ENCODE data around the gene ZNF648. TPM values are rescaled to one million over a fixed set of nuclear protein-coding genes. Genes with fewer than 3 reads are reported as not detected.
A peak's percentile ranks its signal among the peaks of the same experiment; 100 is the strongest.
"Not testable (repeated sequence)": the region's sequence is repeated elsewhere in the genome, so short reads cannot be mapped to it uniquely, and the experiment has no call there.

ZNF648 gene
- total RNA-seq, 2 donors from 2014 or later, result 1.8 TPM; not detected in 1

DNA sequence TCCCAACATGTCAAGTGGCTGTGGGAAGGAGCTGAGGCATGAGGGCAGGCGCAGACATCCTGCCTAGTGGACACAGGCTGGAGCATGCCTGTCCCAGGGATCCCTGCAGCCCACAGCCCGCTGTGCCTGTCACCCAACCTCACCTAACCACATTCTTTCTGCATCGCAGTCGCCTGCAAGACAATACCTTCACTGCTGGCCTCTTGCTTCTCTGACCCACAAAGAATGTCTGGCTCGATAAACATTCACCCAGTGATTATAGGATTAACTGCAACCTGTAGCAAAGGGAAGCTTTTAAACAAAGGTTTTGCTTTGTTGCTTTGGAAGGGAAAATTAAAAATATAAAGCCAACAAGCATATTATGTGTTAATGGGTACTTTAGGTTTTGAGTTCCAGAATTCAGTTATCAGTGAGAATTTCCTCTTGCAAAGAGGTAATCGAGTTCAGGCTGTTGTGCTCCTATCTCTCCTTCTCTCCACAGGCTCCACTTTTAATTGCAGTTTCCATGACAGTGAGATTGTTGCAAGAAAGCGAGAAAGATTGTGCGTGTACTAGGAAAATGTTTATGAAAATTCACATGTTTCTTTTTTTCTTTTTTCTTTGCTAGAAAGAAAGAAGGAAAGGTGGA, 40.0 kb upstream of the ZNF648 start:
- no peaks in the 10 kb centered on the region for H3K4me1 ChIP-seq
- no peaks in the 10 kb centered on the region for H3K36me3 ChIP-seq (replicated peaks in 1 of 2; ENCODE audit: insufficient read depth in 1 of 2, low read depth in 2 of 2)
- no peaks in the 10 kb centered on the region for H3K27me3 ChIP-seq
- H3K4me3 ChIP-seq, result no peak overlapping the region
- intact Hi-C loops (cut with DNase I), result no loop called here
- DNase-seq (peak; percentile 28 to 65 (median 52)), ATAC-seq (peak; percentile 93)
- TF ChIP-seq, protein P1, sequence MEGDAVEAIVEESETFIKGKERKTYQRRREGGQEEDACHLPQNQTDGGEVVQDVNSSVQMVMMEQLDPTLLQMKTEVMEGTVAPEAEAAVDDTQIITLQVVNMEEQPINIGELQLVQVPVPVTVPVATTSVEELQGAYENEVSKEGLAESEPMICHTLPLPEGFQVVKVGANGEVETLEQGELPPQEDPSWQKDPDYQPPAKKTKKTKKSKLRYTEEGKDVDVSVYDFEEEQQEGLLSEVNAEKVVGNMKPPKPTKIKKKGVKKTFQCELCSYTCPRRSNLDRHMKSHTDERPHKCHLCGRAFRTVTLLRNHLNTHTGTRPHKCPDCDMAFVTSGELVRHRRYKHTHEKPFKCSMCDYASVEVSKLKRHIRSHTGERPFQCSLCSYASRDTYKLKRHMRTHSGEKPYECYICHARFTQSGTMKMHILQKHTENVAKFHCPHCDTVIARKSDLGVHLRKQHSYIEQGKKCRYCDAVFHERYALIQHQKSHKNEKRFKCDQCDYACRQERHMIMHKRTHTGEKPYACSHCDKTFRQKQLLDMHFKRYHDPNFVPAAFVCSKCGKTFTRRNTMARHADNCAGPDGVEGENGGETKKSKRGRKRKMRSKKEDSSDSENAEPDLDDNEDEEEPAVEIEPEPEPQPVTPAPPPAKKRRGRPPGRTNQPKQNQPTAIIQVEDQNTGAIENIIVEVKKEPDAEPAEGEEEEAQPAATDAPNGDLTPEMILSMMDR (IDR thresholded peaks at IDR 0.05), result no peak
- no peak for TF ChIP-seq POLR2A (IDR thresholded peaks at IDR 0.05)
- H3K27ac ChIP-seq, result peak overlapping the region in 3 of 4 donors; percentile 40 to 70 (median 56)
- no peaks in the 10 kb centered on the region for H3K9me3 ChIP-seq
- 33 to 51% methylated on average over 8 of the region's 8 CpGs for WGBS, 2 donors

DNA sequence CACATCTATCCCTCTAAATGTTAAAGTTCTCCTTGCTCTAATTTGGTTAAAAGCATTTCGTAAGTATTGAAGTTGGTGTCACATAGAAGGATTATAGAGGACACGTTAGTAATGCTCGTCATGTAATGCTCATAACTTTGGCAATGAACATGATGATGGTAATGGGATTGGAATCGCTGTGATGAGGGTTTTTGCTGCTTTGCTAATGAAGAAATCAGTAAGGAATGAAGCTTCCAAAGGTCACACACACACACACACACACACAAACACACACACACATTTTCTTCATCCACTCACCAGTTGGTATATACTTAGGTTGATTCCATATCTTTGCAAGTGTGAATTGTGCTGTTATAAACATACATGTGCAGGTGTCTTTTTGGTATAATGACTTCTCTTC, 36.8 kb upstream of the ZNF648 start:
- Histone ChIP-seq H3K9me3 (no peaks in the 10 kb centered on the region), H3K27ac (no peak overlapping the region), H3K4me3 (no peak overlapping the region), H3K4me1 (no peaks in the 10 kb centered on the region), H3K27me3 (no peaks in the 10 kb centered on the region), H3K36me3 (replicated peaks in 1 of 2; ENCODE audit: insufficient read depth in 1 of 2, low read depth in 2 of 2) (no peaks in the 10 kb centered on the region)
- WGBS, 2 donors, result 87 to 95% methylated on average over 4 of the region's 4 CpGs
- ATAC-seq (no peak), DNase-seq (no peak)
- TF ChIP-seq, protein P1 (IDR thresholded peaks at IDR 0.05), result no peak
- TF ChIP-seq POLR2A (IDR thresholded peaks at IDR 0.05), result no peak
- intact Hi-C loops (cut with DNase I), result no loop called here

DNA sequence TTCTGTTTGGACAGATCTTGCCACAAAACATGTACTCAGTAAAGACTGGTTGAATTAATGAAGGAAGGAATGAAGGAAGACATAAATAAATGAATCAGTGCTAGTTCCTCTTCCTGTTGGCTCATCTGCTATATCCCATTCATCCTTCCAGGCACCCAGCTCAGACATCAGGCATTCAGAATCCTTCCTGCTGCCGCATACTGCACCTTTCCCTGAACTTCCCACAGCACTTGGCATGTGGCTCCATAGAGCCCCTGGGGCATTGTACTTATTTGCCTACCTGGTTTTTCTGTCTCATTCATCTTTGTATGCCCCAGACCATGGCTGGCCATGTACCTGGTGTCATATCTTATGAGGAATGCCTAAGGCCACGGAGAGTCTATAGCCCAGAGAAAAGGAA, 34.4 kb upstream of the ZNF648 start:
- Histone ChIP-seq H3K27ac (no peak overlapping the region), H3K4me3 (no peak overlapping the region), H3K27me3 (no peaks in the 10 kb centered on the region), H3K36me3 (replicated peaks in 1 of 2; ENCODE audit: insufficient read depth in 1 of 2, low read depth in 2 of 2) (no peaks in the 10 kb centered on the region), H3K4me1 (peaks cover 3% of the 10 kb centered on the region), H3K9me3 (no peaks in the 10 kb centered on the region)
- TF ChIP-seq, protein P1 (IDR thresholded peaks at IDR 0.05), result no peak
- TF ChIP-seq POLR2A (IDR thresholded peaks at IDR 0.05), result no peak
- intact Hi-C loops (cut with DNase I), result no loop called here
- ATAC-seq (no peak), DNase-seq (no peak)
- 68 to 69% methylated on average over 2 of the region's 2 CpGs for WGBS, 2 donors

DNA sequence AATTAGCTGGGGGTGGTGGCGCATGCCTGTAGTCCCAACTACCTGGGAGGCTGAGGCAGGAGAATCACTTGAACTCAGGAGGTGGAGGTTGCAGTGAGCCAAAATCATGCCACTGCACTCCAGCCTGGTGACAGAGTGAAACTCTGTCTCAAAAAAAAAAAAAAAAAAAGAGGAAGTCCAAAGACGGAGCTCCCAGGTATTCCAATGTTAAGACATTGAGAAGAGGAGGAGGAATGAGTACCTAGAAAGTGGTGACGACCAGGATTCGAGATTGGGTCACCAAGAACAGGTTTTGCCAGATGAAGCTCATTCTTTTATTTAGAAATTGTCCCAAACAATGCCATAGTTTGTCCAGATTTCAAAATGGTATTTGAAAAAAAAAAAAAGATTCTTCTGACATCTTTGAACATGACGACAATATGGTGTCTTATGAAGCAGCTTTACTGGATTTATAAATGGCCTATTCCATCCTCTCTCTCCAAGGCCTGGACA, 33.0 kb upstream of the ZNF648 start:
- intact Hi-C loops (cut with DNase I); H3K27ac ChIP-seq; H3K27me3 ChIP-seq; H3K4me1 ChIP-seq; ATAC-seq; H3K9me3 ChIP-seq; H3K36me3 ChIP-seq (replicated peaks in 1 of 2; ENCODE audit: insufficient read depth in 1 of 2, low read depth in 2 of 2); H3K4me3 ChIP-seq; DNase-seq: not testable (repeated sequence)
- WGBS, 2 donors, result 86 to 89% methylated on average over 5 of the region's 5 CpGs

DNA sequence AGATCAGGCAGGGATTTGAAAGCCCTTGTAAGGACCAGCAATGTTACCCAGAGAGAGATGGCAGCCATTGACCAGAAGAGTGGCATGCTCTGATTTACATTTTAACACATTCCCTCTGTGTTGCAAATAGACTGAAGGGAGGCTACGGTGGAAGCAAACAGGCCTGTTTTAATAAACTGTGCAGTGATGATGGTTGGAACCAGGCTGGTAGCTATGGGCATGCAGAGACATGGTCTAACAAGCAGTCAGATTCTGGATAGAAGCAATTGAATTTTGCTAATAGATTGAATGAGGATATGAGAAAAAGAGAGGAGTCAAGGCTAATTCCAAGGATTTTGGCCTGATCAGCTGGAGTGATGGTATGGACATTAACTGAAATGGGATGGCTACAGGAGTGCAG, 32.3 kb upstream of the ZNF648 start:
- Histone ChIP-seq H3K27ac (no peak overlapping the region), H3K4me1 (peaks cover 3% of the 10 kb centered on the region), H3K9me3 (no peaks in the 10 kb centered on the region), H3K27me3 (no peaks in the 10 kb centered on the region), H3K36me3 (replicated peaks in 1 of 2; ENCODE audit: insufficient read depth in 1 of 2, low read depth in 2 of 2) (no peaks in the 10 kb centered on the region), H3K4me3 (no peak overlapping the region)
- DNase-seq (no peak), ATAC-seq (no peak)
- intact Hi-C loops (cut with DNase I), result no loop called here
- TF ChIP-seq, protein P1 (IDR thresholded peaks at IDR 0.05), result no peak
- TF ChIP-seq POLR2A (IDR thresholded peaks at IDR 0.05), result no peak
- WGBS, 2 donors, result 91 to 95% methylated on average over 1 of the region's 1 CpG
